ENCODE data around the gene DENND1A.

- no peak for TF ChIP-seq CTCF (IDR thresholded peaks at IDR 0.05; ENCODE audit: insufficient read depth, low read length, poor library complexity, severe bottlenecking)
- TF ChIP-seq EZH2phosphoT487 (conservative IDR thresholded peaks at IDR 0.05; ENCODE audit: low read length): no peak
Observed at GRCh38 chr9:123912167-123912897, 17.6 kb downstream of the DENND1A start.

All from SU-DHL-6 (cell line).